SH-SY5Y (cell line): ENCODE data around the gene SCYGR8.

Experiments used
- GATA2 ChIP-seq: IDR thresholded peaks from 2 replicates; pipeline ENCODE4 v1.6.1; 2011; ENCODE audit warnings: mild to moderate bottlenecking, low read depth, low read length
- GATA3 ChIP-seq: IDR thresholded peaks from 2 replicates; pipeline ENCODE4 v1.6.1; 2011; ENCODE audit warnings: low read depth, mild to moderate bottlenecking, low read length, moderate library complexity

Gene SCYGR8, protein sequence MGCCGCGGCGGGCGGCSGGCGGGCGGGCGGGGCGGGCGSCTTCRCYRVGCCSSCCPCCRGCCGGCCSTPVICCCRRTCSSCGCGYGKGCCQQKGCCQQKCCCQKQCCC

GRCh38 chr2:227745594-227745993 lies at the start of gene SCYGR8:
SCYGR8 (plus strand) TSS chr2:227745894; CDS start chr2:227745894, 0 bp downstream.
- TF ChIP-seq GATA2 (no peak), GATA3 (no peak)

DNA sequence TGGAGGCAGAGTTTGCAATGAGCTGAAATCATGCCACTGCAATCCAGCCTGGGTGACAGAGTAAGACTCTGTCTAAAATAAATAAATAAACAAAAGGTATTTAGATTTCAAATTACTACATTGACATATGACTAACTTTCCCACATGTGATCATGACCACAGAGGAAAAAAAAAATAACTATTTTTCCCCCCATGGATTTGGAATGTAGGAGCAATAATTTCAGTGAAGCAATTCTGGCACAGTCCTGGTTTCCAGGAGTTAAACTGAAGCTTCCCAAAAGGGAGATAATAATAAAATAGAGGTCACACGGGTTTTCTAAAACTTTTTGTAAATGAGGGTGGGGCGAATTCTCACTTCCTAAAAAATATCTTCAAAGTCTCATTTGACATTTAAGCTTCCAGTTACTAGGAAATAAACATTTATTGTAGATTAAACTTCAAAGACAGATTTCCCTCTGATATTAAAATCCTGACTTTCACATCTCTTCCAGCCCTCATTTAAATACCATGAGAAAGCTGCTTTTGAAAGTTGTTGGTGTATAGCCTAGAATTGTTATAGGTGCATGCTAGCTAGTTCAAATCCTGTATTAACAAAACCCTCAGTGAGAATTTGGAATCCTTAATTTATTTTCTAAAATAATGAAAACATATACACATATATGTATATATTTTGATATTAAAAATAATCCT lies 48.6 kb upstream of the SCYGR8 start:
- no peak for TF ChIP-seq GATA3
- TF ChIP-seq GATA2, result no peak

- no peak for TF ChIP-seq GATA2
- TF ChIP-seq GATA3, result no peak
Measured at GRCh38 chr2:227701556-227701955, 44.1 kb upstream of the SCYGR8 start.

DNA sequence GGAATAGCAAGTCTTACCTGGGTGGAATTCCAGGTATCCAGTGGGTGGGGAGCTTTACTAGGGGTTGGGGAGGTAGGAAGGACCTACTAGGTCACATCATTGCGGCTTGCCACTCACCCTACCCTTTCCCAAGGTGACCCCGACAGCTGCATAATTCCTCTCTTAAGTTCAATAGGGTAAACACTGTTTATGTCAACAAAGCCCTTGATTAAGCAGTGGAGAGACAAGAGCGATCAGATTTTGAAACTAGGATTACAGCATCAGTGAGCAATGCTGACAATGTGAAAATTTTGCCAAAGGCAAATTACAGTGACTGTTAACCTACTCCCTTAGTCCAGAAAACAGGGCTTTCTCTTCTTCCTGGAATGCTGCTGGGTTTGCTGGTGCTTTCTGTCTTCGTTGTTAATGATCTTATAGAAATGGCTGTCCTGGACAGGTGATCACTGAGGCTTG lies 42.4 kb upstream of the SCYGR8 start:
- TF ChIP-seq GATA2, result no peak
- no peak for TF ChIP-seq GATA3

- TF ChIP-seq GATA2 (no peak), GATA3 (no peak)
Measured at GRCh38 chr2:227703961-227704360, 41.7 kb upstream of the SCYGR8 start.

DNA sequence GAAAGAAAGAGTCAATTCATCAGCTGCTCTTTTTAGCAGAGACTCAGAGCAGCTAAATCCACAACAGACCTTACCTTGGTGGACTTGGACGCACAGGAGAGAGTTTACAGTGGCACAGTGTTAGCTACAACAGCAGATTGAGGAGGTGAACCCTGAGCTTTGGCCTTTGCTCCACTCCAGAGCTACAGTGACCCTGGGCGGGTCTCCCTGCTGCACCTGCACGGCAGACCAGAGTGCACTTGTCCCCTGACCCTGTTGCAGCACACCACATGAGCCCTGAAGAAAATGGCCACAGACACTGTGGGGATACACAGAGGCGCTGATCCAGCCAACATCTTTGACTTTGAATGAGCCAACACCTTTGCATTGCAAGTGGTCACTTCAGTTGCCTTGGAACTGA lies 38.8 kb upstream of the SCYGR8 start:
- no peak for TF ChIP-seq GATA3
- no peak for TF ChIP-seq GATA2

DNA sequence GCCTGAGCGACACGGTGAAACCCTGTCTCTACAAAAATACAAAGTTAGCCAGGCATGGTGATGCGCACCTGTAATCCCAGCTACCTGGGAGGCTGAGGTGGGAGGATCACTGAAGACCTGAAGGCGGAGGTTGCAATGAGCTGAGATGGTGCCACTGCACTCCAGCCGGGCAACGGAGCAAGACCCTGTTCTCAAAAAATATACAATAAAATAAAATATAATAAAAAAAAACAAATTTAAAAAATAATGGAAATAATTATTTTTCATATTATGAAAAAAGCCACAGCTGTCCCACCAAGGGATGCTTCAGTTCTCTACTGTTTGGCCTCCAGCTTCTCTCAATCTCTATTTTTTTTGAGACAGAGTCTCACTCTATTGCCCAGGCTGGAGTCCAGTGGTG lies 38.3 kb upstream of the SCYGR8 start:
- no peak for TF ChIP-seq GATA3
- TF ChIP-seq GATA2, result no peak

- TF ChIP-seq GATA3, result no peak
- no peak for TF ChIP-seq GATA2
Measured at GRCh38 chr2:227710986-227711385, 34.7 kb upstream of the SCYGR8 start.

GRCh38 chr2:227713291-227713690 lies 32.4 kb upstream of the SCYGR8 start:
- TF ChIP-seq GATA3, result no peak
- no peak for TF ChIP-seq GATA2

DNA sequence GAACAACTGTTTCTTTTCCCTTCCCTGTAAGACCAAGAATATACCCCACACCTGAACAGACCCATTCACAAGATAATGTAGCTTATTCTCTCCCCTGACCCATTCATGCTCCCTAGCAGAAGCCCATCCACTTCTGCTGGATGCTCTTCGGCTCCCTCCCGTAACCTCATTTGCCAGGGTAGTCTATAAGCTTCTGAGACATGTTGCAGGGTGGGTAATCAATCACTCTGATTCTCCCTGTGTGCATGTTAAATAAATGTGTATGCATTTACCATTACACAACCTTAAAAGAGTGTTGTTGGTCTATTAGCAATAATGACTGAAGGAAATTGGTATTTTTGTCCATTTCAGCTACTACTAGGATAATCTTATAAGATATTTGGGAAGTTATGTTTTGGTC lies 29.2 kb upstream of the SCYGR8 start:
- TF ChIP-seq GATA2 (no peak), GATA3 (no peak)

GRCh38 chr2:227717687-227718567 lies 27.8 kb upstream of the SCYGR8 start, which contains the start of gene SLC19A3:
SLC19A3 (minus strand) TSS chr2:227718028; CDS start chr2:227702318, 15,710 bp downstream.
- TF ChIP-seq GATA2 (no peak), GATA3 (no peak)

GRCh38 chr2:227719641-227720040 lies 26.1 kb upstream of the SCYGR8 start:
- TF ChIP-seq GATA3 (no peak), GATA2 (no peak)

GRCh38 chr2:227720680-227721079 lies 25.0 kb upstream of the SCYGR8 start:
- TF ChIP-seq GATA3, result no peak
- TF ChIP-seq GATA2, result no peak

DNA sequence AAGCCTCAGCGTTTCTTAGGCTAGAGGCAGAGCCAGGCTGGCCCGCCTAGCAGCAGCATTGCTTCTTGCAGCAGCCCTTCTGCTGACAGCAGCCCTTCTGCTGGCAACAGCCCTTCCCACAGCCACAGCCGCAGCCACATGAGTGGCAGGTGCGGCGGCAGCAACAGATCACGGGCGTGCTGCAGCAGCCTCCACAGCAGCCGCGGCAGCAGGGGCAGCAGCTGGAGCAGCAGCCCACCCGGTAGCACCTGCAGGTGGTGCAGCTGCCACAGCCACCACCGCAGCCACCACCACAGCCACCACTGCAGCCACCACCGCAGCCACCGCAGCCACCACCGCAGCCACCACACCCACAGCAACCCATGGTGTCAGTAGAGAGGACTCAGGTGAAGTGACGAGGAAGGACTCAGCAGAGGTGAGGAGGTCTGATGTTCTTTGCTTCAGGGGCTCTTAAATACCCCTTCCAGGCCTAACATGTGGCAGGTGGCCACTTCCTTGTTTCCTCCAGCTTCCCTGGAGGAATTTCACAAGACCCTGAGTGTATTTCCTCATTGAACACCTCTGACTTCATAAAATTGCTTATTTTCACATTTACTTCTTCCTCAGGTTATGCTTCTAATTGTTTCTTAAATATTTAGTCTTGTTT lies 21.2 kb upstream of the SCYGR8 start, which contains the start of gene SCYGR6:
Gene SCYGR6, minus strand, starts transcription at position 364 of the 646 bp plus-strand sequence. Its CDS starts 0 bp downstream, at position 364.
- no peak for TF ChIP-seq GATA3
- TF ChIP-seq GATA2, result no peak
